Thyroid gland (tissue), 4 donors: ENCODE data around the gene CRIM1. TPM values are rescaled to one million over a fixed set of nuclear protein-coding genes. Genes with fewer than 3 reads are reported as not detected.

Experiments used
- DNase-seq, 2 donors: peaks; one replicate each; pipeline ENCODE4 v3.0.0-alpha.2; 2019
- H3K27ac ChIP-seq, 3 donors: fragments of 200-600 bp; sonication (generic); 1 replicate in 2 of 3; 2 replicates in 1 of 3; pipeline ENCODE4 v1.5.1; 2016 to 2019; ENCODE audit warnings: mild to moderate bottlenecking in 1 of 3, moderate library complexity in 1 of 3
- H3K27me3 ChIP-seq: fragments of 200-600 bp; sonication (generic); one replicate; pipeline ENCODE4 v1.5.1; 2019
- H3K36me3 ChIP-seq, 2 donors: fragments of 200-600 bp; sonication (generic); one replicate each; pipeline ENCODE4 v1.5.1; 2016 to 2019
- H3K4me1 ChIP-seq, 2 donors: fragments of 200-600 bp; sonication (generic); one replicate each; pipeline ENCODE4 v1.5.1; 2017 to 2019
- H3K4me3 ChIP-seq, 3 donors: fragments of 200-600 bp; sonication (generic); replicated peaks in 1 of 3; 1 replicate in 2 of 3; 2 replicates in 1 of 3; pipeline ENCODE4 v1.5.1; 2016; ENCODE audit warnings: mild to moderate bottlenecking in 1 of 3
- H3K9me3 ChIP-seq: fragments of 200-600 bp; sonication (generic); one replicate; pipeline ENCODE4 v1.5.1; 2017
- CTCF ChIP-seq, 6 experiments: fragments of 200-600 bp in 3 of 6; fragments of 450-650 bp in 3 of 6; sonication (generic) in 3 of 6; IDR thresholded peaks; one replicate each; pipeline ENCODE4 v1.5.1; 2016 to 2019; ENCODE audit warnings: antibody characterized with exemption in 6 of 6, mild to moderate bottlenecking in 2 of 6, inconsistent platforms in 1 of 6, moderate library complexity in 1 of 6
- POLR2A ChIP-seq, 2 donors: fragments of 450-650 bp; IDR thresholded peaks; one replicate each; pipeline ENCODE4 v1.6.1; 2017; ENCODE audit warnings: antibody characterized with exemption in 2 of 2, mild to moderate bottlenecking in 2 of 2, moderate library complexity in 1 of 2
- WGBS, 2 donors: methylation state at CpG; one replicate each; pipeline ENCODE4 v1.1.5; 2017; 5-methylcytosine and 5-hydroxymethylcytosine counted together
- intact Hi-C: fragments of 100-400 bp; cut with DNase I; formaldehyde crosslinking; loops from one replicate; pipeline ENCODE4 v1.15.1; 2023
- total RNA-seq, 4 donors: library from RNA; depleted of rRNA; stranded (reverse); fragments of >200 nt; gene quantifications; one replicate each; pipeline ENCODE4 v1.2.3, GENCODE V29; 2016

CRIM1 gene
- total RNA-seq, 4 donors from 2014 or later, result 49.5 to 104 (median 71.5) TPM

DNA sequence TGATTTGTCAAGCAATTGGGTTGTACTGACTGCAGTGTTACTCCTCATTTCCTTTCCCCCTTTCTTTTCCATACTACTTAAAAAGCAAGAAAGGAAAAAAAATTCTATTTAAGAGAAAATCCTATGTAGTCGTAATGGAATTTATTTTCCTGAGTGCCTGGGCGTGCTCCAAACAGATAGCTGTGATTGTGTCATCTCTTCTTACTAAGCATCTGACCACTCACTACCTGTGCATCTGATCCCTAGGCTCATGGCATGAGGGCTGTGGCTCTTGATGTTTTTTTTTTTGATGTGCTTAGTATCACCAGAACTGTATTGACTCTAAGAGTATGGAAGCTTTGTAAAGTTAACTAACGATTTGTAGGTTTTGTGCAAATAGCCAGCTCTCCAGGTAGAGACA lies 19.0 kb downstream of the CRIM1 start:
- no peaks in the 10 kb centered on the region for H3K9me3 ChIP-seq
- H3K36me3 ChIP-seq, result no peaks in the 10 kb centered on the region
- WGBS, 2 donors, result 95 to 96% methylated on average over 3 of the region's 3 CpGs
- no peak overlapping the region for H3K27ac ChIP-seq
- DNase-seq, result no peak
- intact Hi-C loops, result no loop called here
- no peaks in the 10 kb centered on the region for H3K27me3 ChIP-seq
- H3K4me3 ChIP-seq, result no peak overlapping the region
- no peak for TF ChIP-seq POLR2A (IDR thresholded peaks at IDR 0.05)
- H3K4me1 ChIP-seq, result peaks cover 40 to 64% of the 10 kb centered on the region in 2 donors

GRCh38 chr2:36376319-36376765 lies 20.8 kb downstream of the CRIM1 start:
- H3K27ac ChIP-seq, result peak overlapping the region in 1 of 3 donors; percentile 31
- no peaks in the 10 kb centered on the region for H3K27me3 ChIP-seq
- H3K4me1 ChIP-seq, result peaks cover 42 to 62% of the 10 kb centered on the region in 2 donors
- no peaks in the 10 kb centered on the region for H3K9me3 ChIP-seq
- no peak overlapping the region for H3K4me3 ChIP-seq
- intact Hi-C loops, result no loop called here
- DNase-seq, result peak; percentile 87 to 92
- 17 to 29% methylated on average over 8 of the region's 8 CpGs for WGBS, 2 donors
- TF ChIP-seq POLR2A (IDR thresholded peaks at IDR 0.05), result no peak
- TF ChIP-seq CTCF (IDR thresholded peaks at IDR 0.05), result no peak
- H3K36me3 ChIP-seq, result no peaks in the 10 kb centered on the region

DNA sequence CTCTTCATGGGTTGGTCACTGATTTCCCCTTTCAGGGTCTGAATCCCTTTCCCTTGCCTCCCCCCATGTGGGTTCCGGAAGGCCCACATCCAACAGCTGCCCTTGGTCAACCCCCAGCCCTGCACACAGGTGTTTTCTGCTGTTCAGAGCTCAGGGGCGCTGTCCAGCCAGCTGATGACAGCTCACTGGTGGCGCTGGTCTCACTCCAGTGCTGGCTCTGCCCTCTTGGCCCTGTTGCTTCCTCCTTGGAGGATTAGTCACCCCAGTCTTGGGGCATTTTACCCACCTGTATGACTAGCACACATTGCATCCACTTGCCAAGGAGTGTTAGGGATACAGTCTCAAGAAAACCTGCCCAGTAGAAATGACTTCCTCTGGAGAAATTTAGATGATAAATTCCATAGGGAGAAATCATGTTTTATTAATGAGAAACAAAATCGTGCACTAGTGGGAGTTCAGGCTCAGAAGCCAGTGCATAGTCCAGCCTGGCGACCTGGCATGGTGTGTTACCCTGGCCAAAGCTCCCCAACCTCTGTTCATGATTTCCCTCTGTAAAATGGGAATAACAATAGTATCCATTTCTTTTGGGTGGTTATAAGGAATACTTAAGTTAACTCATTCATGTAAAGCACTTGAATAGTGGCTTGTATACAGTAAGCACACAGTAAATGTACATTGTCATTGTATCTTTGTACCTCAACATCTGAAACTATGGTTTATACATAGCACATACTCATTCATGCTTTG lies 21.6 kb downstream of the CRIM1 start:
- peak in 1 of 2 donors; percentile 58 for DNase-seq
- Histone ChIP-seq H3K27ac (no peak overlapping the region), H3K36me3 (no peaks in the 10 kb centered on the region), H3K4me1 (peaks cover 34 to 53% of the 10 kb centered on the region in 2 donors), H3K9me3 (no peaks in the 10 kb centered on the region), H3K4me3 (no peak overlapping the region), H3K27me3 (no peaks in the 10 kb centered on the region)
- TF ChIP-seq POLR2A (IDR thresholded peaks at IDR 0.05) (no peak), CTCF (IDR thresholded peaks at IDR 0.05) (no peak)
- intact Hi-C loops, result no loop called here
- WGBS, 2 donors, result 84 to 94% methylated on average over 5 of the region's 5 CpGs

GRCh38 chr2:36379710-36380448 lies 24.3 kb downstream of the CRIM1 start:
- no peaks in the 10 kb centered on the region for H3K9me3 ChIP-seq
- no peak overlapping the region for H3K27ac ChIP-seq
- intact Hi-C loops, result no loop called here
- no peaks in the 10 kb centered on the region for H3K36me3 ChIP-seq
- peaks cover 19 to 35% of the 10 kb centered on the region in 2 donors for H3K4me1 ChIP-seq
- WGBS, 2 donors, result 98 to 99% methylated on average over 2 to 3 of the region's 3 CpGs
- TF ChIP-seq POLR2A (IDR thresholded peaks at IDR 0.05) (no peak), CTCF (IDR thresholded peaks at IDR 0.05) (no peak)
- no peak for DNase-seq
- no peak overlapping the region for H3K4me3 ChIP-seq
- H3K27me3 ChIP-seq, result no peaks in the 10 kb centered on the region

GRCh38 chr2:36380624-36381481 lies 25.3 kb downstream of the CRIM1 start:
- Histone ChIP-seq H3K27ac (peak overlapping the region in 1 of 3 donors; percentile 29), H3K4me3 (no peak overlapping the region), H3K9me3 (no peaks in the 10 kb centered on the region), H3K4me1 (peaks cover 19 to 30% of the 10 kb centered on the region in 2 donors), H3K36me3 (no peaks in the 10 kb centered on the region), H3K27me3 (no peaks in the 10 kb centered on the region)
- DNase-seq, result peak in 1 of 2 donors; percentile 44
- TF ChIP-seq POLR2A (IDR thresholded peaks at IDR 0.05) (no peak), CTCF (IDR thresholded peaks at IDR 0.05) (no peak)
- 59 to 69% methylated on average over 15 of the region's 15 CpGs for WGBS, 2 donors
- intact Hi-C loops, result no loop called here
